HG02759 (cell line): Measurements from ENCODE around the gene DCAF6.
A peak's percentile ranks its signal among the peaks of the same experiment; 100 is the strongest.

ENCODE experiments used
- ATAC-seq: cut with Tn5 transposase; IDR thresholded peaks from one replicate; pipeline ENCODE4 v1.9.1; 2021; ENCODE audit warnings: mild to moderate bottlenecking, moderate library complexity; ENCODE audit not compliant: unreplicated experiment

DCAF6 gene

GRCh38 chr1:168098534-168099320, 162.2 kb downstream of the DCAF6 start:
- no peak for ATAC-seq

- ATAC-seq: no peak
Observed at GRCh38 chr1:168099337-168099801, 162.9 kb downstream of the DCAF6 start.

GRCh38 chr1:168100315-168101002, 164.0 kb downstream of the DCAF6 start:
- ATAC-seq: no peak

- ATAC-seq: no peak
Observed at GRCh38 chr1:168101336-168101735, 164.9 kb downstream of the DCAF6 start.

- ATAC-seq: no peak
Observed at GRCh38 chr1:168102487-168102886, 166.0 kb downstream of the DCAF6 start.

- no peak for ATAC-seq
Observed at GRCh38 chr1:168104535-168104934, 168.1 kb downstream of the DCAF6 start.

GRCh38 chr1:168105846-168106245, 169.4 kb downstream of the DCAF6 start:
- no peak for ATAC-seq

GRCh38 chr1:168106274-168106673, 169.8 kb downstream of the DCAF6 start:
- no peak for ATAC-seq

GRCh38 chr1:168110896-168111545, 174.5 kb downstream of the DCAF6 start:
- no peak for ATAC-seq

GRCh38 chr1:168112673-168113305, 176.3 kb downstream of the DCAF6 start:
- ATAC-seq: peak; percentile 52

- no peak for ATAC-seq
Observed at GRCh38 chr1:168114845-168115244, 178.4 kb downstream of the DCAF6 start.

- ATAC-seq: no peak
Observed at GRCh38 chr1:168116327-168116799, 179.9 kb downstream of the DCAF6 start.

GRCh38 chr1:168119750-168120149, 183.3 kb downstream of the DCAF6 start:
- ATAC-seq: no peak

- ATAC-seq: no peak
Observed at GRCh38 chr1:168121401-168122011, 185.0 kb downstream of the DCAF6 start.

GRCh38 chr1:168125051-168125450, 188.6 kb downstream of the DCAF6 start:
- ATAC-seq: no peak
